ENCODE data around the gene SOAT2.

DNA sequence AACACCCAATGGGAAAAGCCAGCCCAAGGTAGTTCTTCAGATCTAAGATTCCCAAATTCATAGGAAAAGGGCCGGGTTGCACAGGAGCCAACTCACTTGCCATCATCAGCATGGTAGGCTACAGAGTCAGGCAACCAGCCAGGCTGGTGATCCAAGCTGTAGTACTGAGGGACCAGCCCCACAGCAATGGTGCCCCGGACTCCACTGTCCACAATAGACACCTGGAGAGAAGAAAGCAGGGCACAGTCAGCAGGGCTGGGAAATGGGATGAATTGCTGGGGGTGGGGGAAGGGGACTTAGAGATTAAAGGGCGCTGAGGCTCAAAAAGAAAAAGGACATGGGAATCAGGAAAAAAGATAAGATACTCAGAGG, 28.3 kb upstream of the SOAT2 start:
- TF ChIP-seq, protein P1, sequence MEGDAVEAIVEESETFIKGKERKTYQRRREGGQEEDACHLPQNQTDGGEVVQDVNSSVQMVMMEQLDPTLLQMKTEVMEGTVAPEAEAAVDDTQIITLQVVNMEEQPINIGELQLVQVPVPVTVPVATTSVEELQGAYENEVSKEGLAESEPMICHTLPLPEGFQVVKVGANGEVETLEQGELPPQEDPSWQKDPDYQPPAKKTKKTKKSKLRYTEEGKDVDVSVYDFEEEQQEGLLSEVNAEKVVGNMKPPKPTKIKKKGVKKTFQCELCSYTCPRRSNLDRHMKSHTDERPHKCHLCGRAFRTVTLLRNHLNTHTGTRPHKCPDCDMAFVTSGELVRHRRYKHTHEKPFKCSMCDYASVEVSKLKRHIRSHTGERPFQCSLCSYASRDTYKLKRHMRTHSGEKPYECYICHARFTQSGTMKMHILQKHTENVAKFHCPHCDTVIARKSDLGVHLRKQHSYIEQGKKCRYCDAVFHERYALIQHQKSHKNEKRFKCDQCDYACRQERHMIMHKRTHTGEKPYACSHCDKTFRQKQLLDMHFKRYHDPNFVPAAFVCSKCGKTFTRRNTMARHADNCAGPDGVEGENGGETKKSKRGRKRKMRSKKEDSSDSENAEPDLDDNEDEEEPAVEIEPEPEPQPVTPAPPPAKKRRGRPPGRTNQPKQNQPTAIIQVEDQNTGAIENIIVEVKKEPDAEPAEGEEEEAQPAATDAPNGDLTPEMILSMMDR (IDR thresholded peaks at IDR 0.05) = no peak
- TF ChIP-seq POLR2A (IDR thresholded peaks at IDR 0.05) = no peak
